Gastroesophageal sphincter (tissue), 4 donors: ENCODE results near the gene APOBR. TPM values are rescaled to one million over a fixed set of nuclear protein-coding genes. Genes with fewer than 3 reads are reported as not detected.

ENCODE experiments used
- ATAC-seq: fragments of 150-250 bp; one replicate; pipeline ENCODE4 v1.9.1; 2016; ENCODE audit warnings: mild to moderate bottlenecking, moderate library complexity
- H3K27ac ChIP-seq, 4 donors: fragments of 200-600 bp; sonication (generic) in 3 of 4; 1 replicate in 3 of 4; 2 replicates in 1 of 4; pipeline ENCODE4 v1.5.1; 2016 to 2019
- H3K27me3 ChIP-seq: fragments of 200-600 bp; sonication (generic); one replicate; pipeline ENCODE4 v1.5.1; 2019
- H3K36me3 ChIP-seq, 2 donors: fragments of 200-600 bp; sonication (generic); one replicate each; pipeline ENCODE4 v1.5.1; 2019; ENCODE audit warnings: control low read depth in 1 of 2
- H3K4me1 ChIP-seq, 3 donors: fragments of 200-600 bp; sonication (generic); 1 replicate in 2 of 3; 2 replicates in 1 of 3; pipeline ENCODE4 v1.5.1; 2016 to 2019; ENCODE audit warnings: control low read depth in 2 of 3
- H3K4me3 ChIP-seq, 2 donors: fragments of 200-600 bp; sonication (generic); one replicate each; pipeline ENCODE4 v1.5.1; 2019; ENCODE audit warnings: mild to moderate bottlenecking in 1 of 2, moderate library complexity in 1 of 2
- H3K9me3 ChIP-seq, 3 donors: fragments of 200-600 bp; sonication (generic); one replicate each; pipeline ENCODE4 v1.5.1; 2017 to 2019; ENCODE audit warnings: control low read depth in 2 of 3
- EP300 ChIP-seq: sonication (generic); formaldehyde crosslinking; IDR thresholded peaks from one replicate; pipeline ENCODE4 v1.6.1; 2017; ENCODE audit warnings: antibody characterized with exemption, mild to moderate bottlenecking
- POLR2A ChIP-seq, 2 donors: fragments of 450-650 bp; IDR thresholded peaks; one replicate each; pipeline ENCODE4 v1.6.1; 2017; ENCODE audit warnings: antibody characterized with exemption in 2 of 2, mild to moderate bottlenecking in 2 of 2, moderate library complexity in 1 of 2
- POLR2AphosphoS5 ChIP-seq: sonication (generic); formaldehyde crosslinking; IDR thresholded peaks from one replicate; pipeline ENCODE4 v1.6.1; 2017; ENCODE audit warnings: antibody characterized with exemption
- WGBS, 2 donors: methylation state at CpG; one replicate each; pipeline ENCODE4 v1.1.5; 2018; ENCODE audit warnings: low coverage in 1 of 2; 5-methylcytosine and 5-hydroxymethylcytosine counted together
- total RNA-seq, 4 donors: library from RNA; depleted of rRNA; stranded (reverse); fragments of >200 nt; gene quantifications; one replicate each; pipeline ENCODE4 v1.1.0, GENCODE V29; 2016
- TF ChIP-seq, protein P1 (sequence below), 4 experiments: fragments of 200-600 bp in 2 of 4; fragments of 450-650 bp in 2 of 4; sonication (generic) in 1 of 4; IDR thresholded peaks; one replicate each; pipeline ENCODE4 v1.5.1; 2017 to 2019; ENCODE audit warnings: antibody characterized with exemption in 4 of 4, mild to moderate bottlenecking in 2 of 4, moderate library complexity in 2 of 4

APOBR gene
- total RNA-seq, 4 donors from 2014 or later = 1.2 to 3.1 (median 1.5) TPM

DNA sequence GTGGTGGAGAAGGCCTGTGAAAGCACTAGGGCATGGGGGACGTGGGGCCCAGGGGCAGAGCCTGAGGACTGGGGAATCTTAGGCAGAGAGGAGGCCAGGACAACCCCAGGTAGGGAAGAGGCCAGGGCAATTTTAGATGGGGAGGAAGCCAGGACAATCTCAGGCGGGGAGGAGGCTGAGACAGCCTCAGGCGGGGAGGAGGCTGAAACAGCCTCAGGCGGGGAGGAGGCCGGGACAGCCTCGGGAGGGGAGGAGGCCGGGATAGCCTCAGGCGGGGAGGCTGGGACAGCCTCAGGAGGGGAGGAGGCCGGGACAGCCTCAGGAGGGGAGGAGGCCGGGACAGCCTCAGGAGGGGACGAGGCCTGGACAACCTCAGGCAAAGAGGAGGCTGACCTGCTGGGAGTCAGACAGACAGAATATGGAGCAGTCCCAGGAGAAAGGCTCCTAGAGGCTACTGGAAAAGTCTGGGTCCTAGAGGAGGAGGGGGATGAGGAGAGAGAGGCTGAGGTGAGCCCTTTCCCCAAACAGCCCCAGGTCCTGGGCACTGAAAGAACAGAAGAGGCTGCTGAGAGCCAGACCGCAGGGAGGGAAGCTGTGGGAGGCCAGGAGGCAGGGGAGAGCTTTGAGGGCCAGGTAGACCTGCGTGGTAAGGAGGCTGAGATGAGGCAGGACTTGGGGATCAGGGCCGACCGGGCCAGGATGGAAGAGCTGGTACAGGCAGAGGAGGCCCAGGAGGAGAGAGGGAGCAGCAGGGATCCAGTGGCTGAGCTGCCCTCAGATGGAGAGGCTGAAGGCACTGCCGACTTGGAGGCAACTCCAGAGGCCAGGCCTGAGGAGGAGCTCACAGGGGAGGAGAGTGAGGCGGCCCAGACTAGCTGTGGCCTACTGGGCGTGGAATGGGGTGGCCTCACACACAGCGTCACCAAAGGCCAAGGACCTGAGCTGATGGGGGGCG lies 1.6 kb downstream of the APOBR start:
- Histone ChIP-seq H3K4me3 (no peak overlapping the region), H3K9me3 (no peaks in the 10 kb centered on the region), H3K27ac (peak overlapping the region in 1 of 4 donors; percentile 45), H3K27me3 (no peaks in the 10 kb centered on the region), H3K36me3 (no peaks in the 10 kb centered on the region), H3K4me1 (peaks cover 0 to 9% (median 0%) of the 10 kb centered on the region in 3 donors)
- ATAC-seq = no peak
- 73 to 80% methylated on average over 6 to 16 of the region's 20 CpGs for WGBS, 2 donors
- TF ChIP-seq POLR2AphosphoS5 (no peak), EP300 (no peak), POLR2A (IDR thresholded peaks at IDR 0.05) (no peak)
- TF ChIP-seq, protein P1, sequence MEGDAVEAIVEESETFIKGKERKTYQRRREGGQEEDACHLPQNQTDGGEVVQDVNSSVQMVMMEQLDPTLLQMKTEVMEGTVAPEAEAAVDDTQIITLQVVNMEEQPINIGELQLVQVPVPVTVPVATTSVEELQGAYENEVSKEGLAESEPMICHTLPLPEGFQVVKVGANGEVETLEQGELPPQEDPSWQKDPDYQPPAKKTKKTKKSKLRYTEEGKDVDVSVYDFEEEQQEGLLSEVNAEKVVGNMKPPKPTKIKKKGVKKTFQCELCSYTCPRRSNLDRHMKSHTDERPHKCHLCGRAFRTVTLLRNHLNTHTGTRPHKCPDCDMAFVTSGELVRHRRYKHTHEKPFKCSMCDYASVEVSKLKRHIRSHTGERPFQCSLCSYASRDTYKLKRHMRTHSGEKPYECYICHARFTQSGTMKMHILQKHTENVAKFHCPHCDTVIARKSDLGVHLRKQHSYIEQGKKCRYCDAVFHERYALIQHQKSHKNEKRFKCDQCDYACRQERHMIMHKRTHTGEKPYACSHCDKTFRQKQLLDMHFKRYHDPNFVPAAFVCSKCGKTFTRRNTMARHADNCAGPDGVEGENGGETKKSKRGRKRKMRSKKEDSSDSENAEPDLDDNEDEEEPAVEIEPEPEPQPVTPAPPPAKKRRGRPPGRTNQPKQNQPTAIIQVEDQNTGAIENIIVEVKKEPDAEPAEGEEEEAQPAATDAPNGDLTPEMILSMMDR (IDR thresholded peaks at IDR 0.05) = no peak

DNA sequence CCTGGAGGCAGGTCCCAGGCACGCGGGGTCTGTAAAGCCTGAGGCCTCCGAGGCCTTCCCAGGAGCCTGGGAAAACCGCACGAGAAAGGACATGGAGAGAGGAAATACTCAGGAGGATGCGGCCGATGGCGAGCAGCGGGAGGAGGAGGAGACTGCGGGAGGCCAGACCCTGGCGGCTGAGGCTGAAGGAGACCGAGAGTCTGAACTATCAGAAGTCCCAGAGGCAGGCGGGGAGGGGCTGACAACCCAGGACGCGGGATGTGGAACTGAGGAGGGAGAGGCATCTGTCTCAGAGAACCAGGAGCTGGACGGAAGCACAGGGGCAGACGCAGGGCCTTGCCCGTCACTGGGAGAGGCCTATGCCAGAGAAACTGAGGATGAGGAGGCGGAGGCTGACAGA lies 2.4 kb downstream of the APOBR start:
- no peaks in the 10 kb centered on the region for H3K9me3 ChIP-seq
- no peak overlapping the region for H3K4me3 ChIP-seq
- no peak for ATAC-seq
- H3K36me3 ChIP-seq = no peaks in the 10 kb centered on the region
- H3K27ac ChIP-seq = no peak overlapping the region
- peaks cover 0 to 7% (median 0%) of the 10 kb centered on the region in 3 donors for H3K4me1 ChIP-seq
- WGBS, 2 donors = 58 to 68% methylated on average over 11 to 16 of the region's 19 CpGs
- peaks cover under 1% of the 10 kb centered on the region for H3K27me3 ChIP-seq
- no peak for TF ChIP-seq EP300
- TF ChIP-seq POLR2AphosphoS5 = no peak
- TF ChIP-seq POLR2A (IDR thresholded peaks at IDR 0.05) = no peak
- TF ChIP-seq, protein P1 (IDR thresholded peaks at IDR 0.05) = no peak

DNA sequence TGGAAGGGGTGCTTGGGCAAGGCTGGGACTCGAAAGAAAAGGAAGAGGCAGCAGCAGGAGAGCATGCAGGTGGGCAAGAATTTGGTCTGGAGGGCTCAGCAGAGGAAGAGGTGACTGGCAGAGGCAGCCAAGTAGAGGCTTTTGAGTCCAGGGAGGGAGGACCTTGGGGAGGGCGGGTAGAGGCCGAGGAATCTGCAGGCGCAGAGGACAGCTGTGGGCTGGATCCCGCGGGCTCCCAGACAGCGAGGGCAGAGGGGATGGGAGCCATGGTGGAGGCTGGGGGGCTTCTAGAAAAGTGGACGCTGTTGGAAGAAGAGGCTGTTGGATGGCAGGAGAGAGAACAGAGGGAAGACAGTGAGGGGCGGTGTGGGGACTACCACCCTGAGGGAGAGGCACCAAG lies 2.9 kb downstream of the APOBR start:
- TF ChIP-seq POLR2A (IDR thresholded peaks at IDR 0.05) = no peak
- TF ChIP-seq, protein P1 (IDR thresholded peaks at IDR 0.05) = no peak
- TF ChIP-seq POLR2AphosphoS5 = no peak
- TF ChIP-seq EP300 = no peak
- Histone ChIP-seq H3K27ac (no peak overlapping the region), H3K36me3 (no peaks in the 10 kb centered on the region), H3K27me3 (peaks cover 6% of the 10 kb centered on the region), H3K9me3 (no peaks in the 10 kb centered on the region), H3K4me3 (no peak overlapping the region), H3K4me1 (peaks cover 0 to 5% (median 0%) of the 10 kb centered on the region in 3 donors)
- WGBS, 2 donors = 88 to 92% methylated on average over 3 to 9 of the region's 9 CpGs
- no peak for ATAC-seq

DNA sequence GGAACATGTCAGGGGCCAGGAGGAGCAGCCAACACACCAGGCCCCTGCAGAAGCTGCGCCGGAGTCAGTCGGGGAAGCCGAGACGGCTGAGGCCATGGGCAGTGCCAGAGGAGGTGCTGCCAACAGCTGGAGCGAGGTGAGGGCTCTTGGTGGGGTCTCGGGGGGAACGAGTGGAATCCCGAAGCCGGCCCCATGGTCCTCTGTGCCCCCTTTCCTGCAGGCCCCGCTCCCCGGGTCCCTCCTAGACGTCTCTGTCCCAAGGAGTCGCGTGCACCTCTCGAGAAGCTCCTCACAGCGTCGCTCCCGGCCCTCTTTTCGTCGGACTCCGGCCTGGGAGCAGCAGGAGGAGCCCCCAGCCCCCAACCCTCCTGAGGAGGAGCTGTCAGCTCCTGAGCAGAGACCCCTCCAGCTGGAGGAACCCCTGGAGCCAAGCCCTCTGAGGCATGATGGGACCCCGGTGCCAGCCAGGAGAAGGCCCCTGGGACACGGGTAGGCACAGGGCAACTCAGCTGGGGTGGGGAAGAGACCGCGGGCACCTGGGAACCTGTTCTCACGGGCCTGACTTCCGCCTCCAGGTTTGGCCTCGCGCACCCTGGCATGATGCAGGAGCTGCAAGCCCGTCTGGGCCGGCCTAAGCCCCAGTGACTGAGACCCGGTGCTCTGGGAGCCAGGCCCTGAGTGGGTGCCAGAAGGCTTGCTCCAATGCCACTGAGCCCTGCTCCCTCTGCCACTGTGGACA lies 3.6 kb downstream of the APOBR start:
- WGBS, 2 donors = 77% methylated on average over 8 of the region's 33 CpGs; no CpG with 5 or more reads in 1 of the 2 donors
- H3K27me3 ChIP-seq = peaks cover 12% of the 10 kb centered on the region
- TF ChIP-seq POLR2AphosphoS5 (no peak), POLR2A (IDR thresholded peaks at IDR 0.05) (no peak), EP300 (no peak)
- TF ChIP-seq, protein P1 (IDR thresholded peaks at IDR 0.05) = no peak
- no peak for ATAC-seq
- H3K27ac ChIP-seq = no peak overlapping the region
- H3K4me1 ChIP-seq = no peaks in the 10 kb centered on the region
- no peak overlapping the region for H3K4me3 ChIP-seq
- no peaks in the 10 kb centered on the region for H3K36me3 ChIP-seq
- H3K9me3 ChIP-seq = no peaks in the 10 kb centered on the region
